NCI-H2196 (cell line): Measurements from ENCODE around the gene BUD23.

Experiments used
- DNase-seq: peaks from one replicate; lab custom pipeline; 2025; ENCODE audit not compliant: unreplicated experiment; lab: John Stamatoyannopoulos, UW

BUD23 gene

DNA sequence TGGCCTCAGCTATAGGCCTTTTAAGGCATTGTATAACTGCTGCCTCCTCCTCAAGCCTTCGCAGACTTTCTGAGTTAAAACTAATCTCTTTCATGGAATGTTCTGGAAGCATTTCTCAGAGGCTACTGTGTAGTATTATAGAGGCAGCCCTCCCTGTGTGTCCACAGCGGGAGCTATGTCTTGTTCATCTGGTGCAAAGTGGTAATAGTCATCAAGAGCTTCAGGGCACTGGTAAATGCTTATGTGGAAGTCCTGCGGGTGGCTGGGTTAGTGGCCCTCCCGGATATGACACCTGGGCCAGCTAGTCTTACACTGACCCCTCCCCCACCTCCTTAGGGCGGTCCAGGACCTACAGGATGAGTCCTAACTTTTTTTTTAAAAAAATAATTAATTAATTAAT is 57.4 kb downstream of the BUD23 start:
- DNase-seq = no peak

DNA sequence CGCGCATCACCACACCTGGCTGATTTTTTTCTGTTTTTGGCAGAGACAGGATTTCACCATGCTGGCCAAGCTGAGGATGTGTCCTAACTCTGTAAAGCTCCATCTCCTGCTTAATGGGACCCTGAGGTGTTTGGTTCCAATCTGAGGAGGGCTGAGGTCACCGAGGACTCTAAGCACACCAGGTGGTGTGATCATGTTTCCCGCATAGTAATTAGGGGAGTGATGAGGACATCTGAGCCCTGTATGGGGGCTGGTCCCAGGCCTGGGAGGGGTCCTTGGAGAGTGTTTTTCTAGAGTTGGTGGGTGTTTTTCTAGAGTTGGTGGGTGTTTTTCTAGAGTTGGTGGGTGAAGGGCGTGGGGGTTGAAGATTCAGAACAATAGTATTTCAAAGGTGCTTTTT is 58.2 kb downstream of the BUD23 start:
- DNase-seq = peak; percentile 86

DNA sequence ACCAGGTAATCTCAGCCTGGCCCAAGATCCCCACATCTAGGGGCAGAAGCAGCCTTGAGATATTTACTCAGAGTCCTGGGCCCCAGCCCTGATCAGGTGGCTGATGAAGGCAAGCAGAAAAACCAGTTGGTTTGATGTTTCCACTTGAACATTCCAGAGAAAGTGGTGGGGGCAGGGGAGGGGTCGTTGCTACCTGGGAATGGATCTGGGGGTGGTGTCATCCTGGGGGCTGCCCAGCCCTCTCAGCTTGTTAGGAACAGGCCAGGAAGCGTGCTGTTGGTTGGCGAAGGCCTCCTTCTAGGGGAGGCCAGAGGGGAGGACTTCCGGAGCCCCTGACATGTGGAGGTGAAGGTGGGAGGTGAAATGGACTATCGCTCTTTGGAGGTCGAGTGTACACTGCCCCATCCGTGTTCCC is 58.9 kb downstream of the BUD23 start:
- DNase-seq = peak; percentile 64

DNA sequence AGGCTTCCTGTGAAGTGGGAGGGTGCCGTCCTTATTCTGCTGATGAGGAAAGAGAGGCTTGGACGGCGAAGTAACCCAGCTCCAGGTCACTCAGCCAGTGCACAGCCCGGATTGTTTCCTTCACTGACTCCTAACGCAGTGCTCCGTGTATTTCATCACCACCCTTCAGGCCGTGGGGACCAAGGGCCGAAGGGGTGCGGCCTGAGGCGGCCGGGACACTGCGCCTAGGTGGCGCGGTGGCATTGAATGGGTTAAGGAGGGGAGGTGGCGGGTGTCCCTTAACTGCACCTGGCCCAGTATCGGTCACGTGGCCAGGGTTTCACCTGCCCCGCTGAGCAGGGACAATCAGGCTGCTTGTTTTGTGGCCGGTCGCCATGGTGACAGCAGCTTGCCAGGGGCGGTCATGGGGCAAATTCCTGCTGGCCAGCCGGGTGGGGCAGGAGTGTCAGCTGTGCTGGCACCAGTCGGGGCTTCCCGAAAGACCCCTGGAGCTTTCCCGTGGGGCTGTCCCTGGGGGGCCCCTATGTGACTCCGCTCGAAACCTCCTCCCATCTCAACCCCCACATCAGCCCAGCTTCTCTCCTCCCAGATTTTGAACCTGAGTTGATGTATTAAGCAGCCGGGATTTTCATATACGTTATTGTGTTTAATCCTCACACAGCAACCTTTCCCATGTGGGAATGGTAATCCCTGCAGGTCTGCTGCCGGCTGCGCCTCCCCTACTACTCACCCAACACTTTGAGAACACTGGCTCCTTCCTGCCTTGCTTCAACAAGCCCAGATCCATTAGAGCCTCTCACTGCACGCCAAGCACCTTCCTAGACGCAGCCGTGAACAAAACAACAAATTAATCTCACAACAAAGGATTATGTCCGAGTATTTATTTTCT is 59.6 kb downstream of the BUD23 start:
- DNase-seq = peak; percentile 94

DNA sequence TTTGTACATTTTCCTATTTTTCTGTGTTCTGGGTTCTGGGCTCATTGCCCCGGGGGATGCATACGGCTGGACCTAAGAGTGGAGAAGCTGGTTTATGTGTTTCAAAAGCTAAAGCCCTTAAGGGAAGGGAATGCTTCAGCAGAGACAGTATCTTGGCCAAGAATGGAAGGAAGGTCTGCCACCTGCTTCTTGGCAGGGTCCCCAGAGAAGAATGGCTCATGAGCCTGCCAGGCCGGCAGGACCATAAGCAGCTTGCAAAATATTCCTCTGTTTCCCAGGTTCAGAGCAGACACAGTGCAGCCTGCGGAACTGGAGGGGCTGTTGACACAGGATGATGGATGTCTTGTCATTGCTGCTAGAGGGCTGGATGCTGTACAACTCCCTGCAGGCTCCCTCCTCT is 63.0 kb downstream of the BUD23 start:
- DNase-seq = peak; percentile 42
